Peyer's patch (tissue), 4 donors: ENCODE measurements around the gene SMAD1. TPM values are rescaled to one million over a fixed set of nuclear protein-coding genes. Genes with fewer than 3 reads are reported as not detected.

ENCODE experiments used
- DNase-seq, 3 donors: peaks; one replicate each; pipeline ENCODE4 v3.0.0-alpha.2; 2017 to 2019
- H3K27ac ChIP-seq, 4 donors: fragments of 200-600 bp; sonication (generic); one replicate each; pipeline ENCODE4 v1.5.1; 2016 to 2019
- H3K27me3 ChIP-seq, 2 donors: fragments of 200-600 bp; sonication (generic); one replicate each; pipeline ENCODE4 v1.5.1; 2019
- H3K36me3 ChIP-seq, 3 donors: fragments of 200-600 bp; sonication (generic); one replicate each; pipeline ENCODE4 v1.5.1; 2016 to 2019
- H3K4me1 ChIP-seq, 4 donors: fragments of 200-600 bp; sonication (generic); one replicate each; pipeline ENCODE4 v1.5.1; 2016 to 2019
- H3K4me3 ChIP-seq, 4 donors: fragments of 200-600 bp; sonication (generic); 1 replicate in 3 of 4; 2 replicates in 1 of 4; pipeline ENCODE4 v1.5.1; 2016 to 2019; ENCODE audit warnings: mild to moderate bottlenecking in 1 of 4
- H3K9me3 ChIP-seq, 4 donors: fragments of 200-600 bp; sonication (generic); one replicate each; pipeline ENCODE4 v1.5.1; 2016 to 2019; ENCODE audit warnings: mild to moderate bottlenecking in 1 of 4
- CTCF ChIP-seq, 6 experiments: fragments of 450-650 bp in 4 of 6; fragments of 200-600 bp in 2 of 6; sonication (generic) in 1 of 6; IDR thresholded peaks; one replicate each; pipeline ENCODE4 v1.5.1; 2017 to 2019; ENCODE audit warnings: antibody characterized with exemption in 6 of 6, mild to moderate bottlenecking in 3 of 6, moderate library complexity in 1 of 6
- POLR2A ChIP-seq, 2 donors: fragments of 450-650 bp; IDR thresholded peaks; one replicate each; pipeline ENCODE4 v1.5.1; 2017; ENCODE audit warnings: antibody characterized with exemption in 2 of 2, mild to moderate bottlenecking in 2 of 2, moderate library complexity in 2 of 2
- total RNA-seq, 4 donors: library from RNA; depleted of rRNA; stranded (reverse); fragments of >200 nt; gene quantifications; one replicate each; pipeline ENCODE4 v1.1.0, GENCODE V29; 2016

SMAD1 gene
- total RNA-seq, 4 donors from 2014 or later = 29.7 to 49.0 (median 43.4) TPM

- Histone ChIP-seq H3K9me3 (no peaks in the 10 kb centered on the region), H3K27me3 (no peaks in the 10 kb centered on the region)
- TF ChIP-seq CTCF (IDR thresholded peaks at IDR 0.05) (no peak), POLR2A (IDR thresholded peaks at IDR 0.05) (no peak)
Observed at GRCh38 chr4:145437466-145437865, 44.2 kb upstream of the SMAD1 start.

GRCh38 chr4:145438298-145438697 is 43.4 kb upstream of the SMAD1 start:
- DNase-seq = no peak
- Histone ChIP-seq H3K4me3 (no peak overlapping the region), H3K27ac (no peak overlapping the region), H3K36me3 (no peaks in the 10 kb centered on the region), H3K27me3 (no peaks in the 10 kb centered on the region), H3K9me3 (no peaks in the 10 kb centered on the region), H3K4me1 (no peaks in the 10 kb centered on the region)
- no peak for TF ChIP-seq POLR2A (IDR thresholded peaks at IDR 0.05)
- no peak for TF ChIP-seq CTCF (IDR thresholded peaks at IDR 0.05)

More at GRCh38 chr4:145437466-145437865, 44.2 kb upstream of the SMAD1 start:
- no peaks in the 10 kb centered on the region for H3K4me1 ChIP-seq
- no peak overlapping the region for H3K27ac ChIP-seq
- no peaks in the 10 kb centered on the region for H3K36me3 ChIP-seq
- DNase-seq = no peak
- H3K4me3 ChIP-seq = no peak overlapping the region

GRCh38 chr4:145440292-145441007 is 41.2 kb upstream of the SMAD1 start:
- TF ChIP-seq POLR2A (IDR thresholded peaks at IDR 0.05) (no peak), CTCF (IDR thresholded peaks at IDR 0.05) (no peak)
- no peak for DNase-seq

GRCh38 chr4:145446184-145446583 is 35.5 kb upstream of the SMAD1 start:
- H3K27me3 ChIP-seq = no peaks in the 10 kb centered on the region
- H3K27ac ChIP-seq = no peak overlapping the region
- H3K4me1 ChIP-seq = no peaks in the 10 kb centered on the region
- no peaks in the 10 kb centered on the region for H3K36me3 ChIP-seq
- H3K4me3 ChIP-seq = no peak overlapping the region
- no peak for DNase-seq
- no peaks in the 10 kb centered on the region for H3K9me3 ChIP-seq
- TF ChIP-seq CTCF (IDR thresholded peaks at IDR 0.05) = no peak

More at GRCh38 chr4:145440292-145441007, 41.2 kb upstream of the SMAD1 start:
- Histone ChIP-seq H3K4me1 (no peaks in the 10 kb centered on the region), H3K27me3 (no peaks in the 10 kb centered on the region), H3K4me3 (no peak overlapping the region), H3K9me3 (no peaks in the 10 kb centered on the region), H3K27ac (no peak overlapping the region), H3K36me3 (no peaks in the 10 kb centered on the region)

- no peak for TF ChIP-seq POLR2A (IDR thresholded peaks at IDR 0.05)
- TF ChIP-seq CTCF (IDR thresholded peaks at IDR 0.05) = no peak
- DNase-seq = no peak
- no peaks in the 10 kb centered on the region for H3K36me3 ChIP-seq
- H3K27ac ChIP-seq = no peak overlapping the region
- no peaks in the 10 kb centered on the region for H3K4me1 ChIP-seq
- H3K4me3 ChIP-seq = no peak overlapping the region
- no peaks in the 10 kb centered on the region for H3K27me3 ChIP-seq
- no peaks in the 10 kb centered on the region for H3K9me3 ChIP-seq
Observed at GRCh38 chr4:145451895-145452294, 29.8 kb upstream of the SMAD1 start.
